Head of caudate nucleus (tissue), 42 donors: ENCODE data around the gene PJA2.

ENCODE experiments used
- DNase-seq, 42 donors: peaks; one replicate each; pipeline versions ENCODE4 v3.0.0 to v3.0.0-alpha.2; 2020 to 2021; ENCODE audit warnings: mixed read lengths in 7 of 42
- intact Hi-C: fragments of 100-400 bp; cut with DNase I; formaldehyde crosslinking; loops from one replicate; pipeline ENCODE4 v1.15.0; 2022

Gene PJA2

GRCh38 chr5:109411149-109411514 lies 1.4 kb upstream of the PJA2 start:
- DNase-seq = no peak
- intact Hi-C loops = loop anchor here (5.0 kb wide), 2 partner anchors 41 to 56 kb away; no protein-coding TSS in a partner anchor

DNA sequence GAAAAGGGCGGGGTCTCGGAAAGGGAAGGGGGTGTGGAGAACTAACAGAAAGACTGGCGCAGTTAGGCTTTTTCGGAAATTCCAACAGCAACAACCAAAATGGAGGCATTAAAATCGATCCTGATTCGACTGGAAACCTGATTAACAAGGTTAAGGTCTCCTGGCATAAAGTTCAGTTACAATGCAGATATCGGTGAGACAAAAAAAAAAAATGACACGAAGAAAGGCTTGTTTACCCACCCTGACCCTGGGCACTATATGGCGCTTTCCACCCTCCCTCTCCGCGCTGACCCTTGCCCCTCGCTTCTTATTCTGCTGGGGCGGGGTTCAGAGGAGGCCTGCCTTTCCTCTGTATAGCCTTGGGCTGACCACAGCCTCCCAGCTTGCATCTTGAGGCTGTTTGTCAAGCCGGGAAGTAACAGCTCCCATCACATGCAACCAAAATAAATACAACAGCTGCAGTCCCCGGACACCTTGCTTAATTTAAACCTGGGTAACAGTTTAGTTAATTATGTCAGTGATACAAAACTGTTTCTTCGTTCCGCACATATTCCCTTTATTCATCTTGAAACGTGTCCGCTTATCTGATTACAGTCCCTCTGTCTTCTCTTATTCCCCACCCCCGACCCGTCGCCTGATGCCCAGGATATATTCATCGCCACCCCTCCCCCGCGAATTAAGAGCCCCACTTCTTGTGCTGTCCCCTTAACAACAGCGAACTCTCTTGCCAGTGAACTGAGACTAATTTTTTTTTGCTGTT lies 795 bp upstream of the PJA2 start:
- intact Hi-C loops = loop anchor here (5.0 kb wide), 2 partner anchors 42 to 57 kb away; no protein-coding TSS in a partner anchor
- DNase-seq = peak; percentile 46 to 81 (median 64)

- peak; percentile 49 to 91 (median 78) for DNase-seq
- intact Hi-C loops = no loop called here
Measured at GRCh38 chr5:109408991-109409843, 557 bp downstream of the PJA2 start.

- DNase-seq = no peak
- intact Hi-C loops = no loop called here
Measured at GRCh38 chr5:109407913-109408312, 1.9 kb downstream of the PJA2 start.

- intact Hi-C loops = no loop called here
- DNase-seq = no peak
Measured at GRCh38 chr5:109406719-109407118, 3.1 kb downstream of the PJA2 start.

DNA sequence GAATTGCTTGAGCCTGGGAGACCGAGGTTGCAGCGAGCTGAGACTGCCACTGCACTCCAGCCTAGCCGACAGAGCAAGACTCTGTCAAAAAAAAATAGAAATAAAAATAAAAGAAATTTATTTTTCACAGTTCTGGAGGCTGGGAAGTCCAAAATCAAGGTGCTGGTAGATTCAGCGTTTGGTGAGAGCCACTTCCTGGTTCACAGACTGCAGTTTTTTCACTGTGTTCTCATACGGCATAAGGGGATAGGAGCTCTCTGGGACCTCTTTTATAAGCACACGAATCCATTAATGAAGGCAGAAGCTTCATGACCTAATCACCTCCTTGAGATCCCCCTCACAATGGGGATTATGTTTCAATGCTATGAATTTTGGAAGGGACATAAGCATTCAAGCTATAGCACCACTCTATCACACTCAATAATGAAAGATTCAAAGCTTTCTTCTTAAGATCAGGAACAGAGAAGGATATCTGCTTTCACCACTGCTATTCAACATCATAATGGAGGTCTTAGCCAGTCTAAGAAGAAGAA lies 5.3 kb downstream of the PJA2 start:
- intact Hi-C loops = no loop called here

DNA sequence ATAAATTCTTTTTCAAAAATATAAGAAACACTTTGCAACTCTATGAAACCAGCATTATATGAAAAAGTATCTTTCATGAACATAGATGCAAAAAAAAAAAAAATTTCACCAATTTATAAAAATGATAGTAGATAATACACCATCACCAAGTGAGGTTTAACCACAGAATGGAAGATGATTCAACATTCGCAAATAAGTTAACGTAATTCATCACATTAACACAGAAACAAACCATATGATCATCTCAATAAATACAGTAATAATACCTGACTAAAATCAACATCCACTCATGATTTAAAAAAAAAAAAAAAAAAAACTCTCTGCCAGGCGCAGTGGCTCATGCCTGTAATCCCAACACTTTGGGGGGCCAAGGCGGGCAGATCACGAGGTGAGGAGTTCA lies 6.3 kb downstream of the PJA2 start:
- no peak for DNase-seq
- intact Hi-C loops = no loop called here

More for the DNA sequence above, 5.3 kb downstream of the PJA2 start:
- DNase-seq = no peak

DNA sequence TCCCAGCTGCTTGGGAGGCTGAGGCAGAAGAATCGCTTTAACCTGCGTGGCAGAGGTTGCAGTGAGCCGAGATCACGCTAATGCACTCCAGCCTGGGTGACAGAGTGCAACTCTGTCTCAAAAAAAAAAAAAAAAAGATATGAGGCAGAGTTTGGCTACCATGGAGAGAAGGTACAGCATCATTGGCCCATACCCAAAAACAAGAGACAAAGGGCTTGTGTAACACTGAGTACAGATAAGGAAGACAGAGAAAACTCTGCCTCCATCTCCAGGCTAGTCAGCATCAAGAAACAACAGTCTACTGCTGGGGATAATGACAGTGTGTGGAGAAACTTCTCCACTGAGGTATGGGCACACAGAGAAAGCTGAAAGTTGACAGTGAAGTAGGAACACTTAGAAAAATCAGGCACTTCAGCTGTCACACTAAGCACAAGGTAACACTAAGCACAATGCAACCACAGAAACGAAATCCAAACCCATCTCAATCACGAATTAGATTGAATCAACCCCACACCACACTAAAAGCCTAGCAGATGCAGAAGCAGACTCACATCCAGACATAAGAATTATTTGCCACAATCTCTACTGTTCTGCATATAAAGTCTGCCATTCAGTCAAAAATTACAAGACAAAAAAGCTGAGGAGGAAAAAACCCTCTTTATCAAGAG lies 10.5 kb downstream of the PJA2 start:
- DNase-seq = peak in 1 of 42 donors; percentile 26

DNA sequence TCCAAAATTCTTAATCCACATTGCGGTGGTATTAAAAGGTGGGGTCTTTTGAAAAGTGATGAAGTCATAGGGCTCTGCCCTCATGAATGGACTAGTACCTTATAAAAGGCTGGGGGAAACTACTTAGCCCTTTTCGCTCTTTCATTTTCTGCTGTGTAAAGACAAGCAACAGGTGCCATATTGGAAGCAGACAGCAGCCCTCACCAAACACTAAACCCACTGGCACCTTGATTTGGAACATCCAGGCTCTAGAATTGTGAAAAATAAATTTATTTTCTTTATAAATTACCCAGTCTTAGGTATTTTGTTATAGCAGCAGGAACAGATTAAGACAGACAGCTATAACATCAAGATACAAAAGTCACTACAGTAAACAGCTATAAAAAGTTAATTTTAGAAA lies 12.8 kb downstream of the PJA2 start:
- intact Hi-C loops = no loop called here

More for the DNA sequence above, 10.5 kb downstream of the PJA2 start:
- intact Hi-C loops = no loop called here

DNA sequence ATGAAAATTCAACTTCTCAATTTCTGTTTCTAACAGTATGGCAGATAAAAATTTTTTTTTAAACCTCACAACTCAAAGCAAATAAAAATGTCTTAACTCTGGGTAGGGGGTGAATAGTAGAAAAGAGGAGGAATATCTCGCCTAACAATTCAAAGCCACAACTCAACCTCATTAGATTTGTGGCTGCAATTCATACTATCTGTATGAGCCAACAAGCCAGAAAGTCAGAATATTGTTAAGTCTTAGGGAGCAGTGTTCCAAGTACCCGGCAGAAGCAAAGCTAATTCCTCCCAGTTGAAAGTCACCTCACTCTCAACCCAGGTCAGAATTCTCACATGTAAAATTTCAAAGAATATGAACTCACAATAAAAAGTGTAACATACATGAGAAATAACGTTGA lies 15.0 kb downstream of the PJA2 start:
- no peak for DNase-seq
- intact Hi-C loops = no loop called here

More for the DNA sequence above, 12.8 kb downstream of the PJA2 start:
- no peak for DNase-seq

DNA sequence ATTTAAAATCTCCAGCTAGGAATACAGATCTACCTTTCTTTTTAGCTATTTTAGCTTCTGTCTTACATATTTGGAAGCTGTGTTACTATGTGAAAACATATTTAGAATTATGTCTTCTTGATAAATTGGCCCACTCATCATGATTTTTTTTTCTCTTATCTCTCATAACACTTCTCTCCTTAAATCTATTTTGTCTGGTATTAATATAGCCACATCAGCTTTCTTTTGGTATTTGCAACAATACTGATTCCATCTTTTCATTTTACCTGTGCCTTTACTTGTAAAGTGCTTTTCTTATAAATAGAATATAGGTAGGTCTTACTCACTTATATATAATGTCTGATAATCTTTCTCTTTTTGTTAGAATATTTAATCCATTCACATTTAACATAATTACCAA lies 19.6 kb downstream of the PJA2 start:
- no peak for DNase-seq
- intact Hi-C loops = no loop called here

DNA sequence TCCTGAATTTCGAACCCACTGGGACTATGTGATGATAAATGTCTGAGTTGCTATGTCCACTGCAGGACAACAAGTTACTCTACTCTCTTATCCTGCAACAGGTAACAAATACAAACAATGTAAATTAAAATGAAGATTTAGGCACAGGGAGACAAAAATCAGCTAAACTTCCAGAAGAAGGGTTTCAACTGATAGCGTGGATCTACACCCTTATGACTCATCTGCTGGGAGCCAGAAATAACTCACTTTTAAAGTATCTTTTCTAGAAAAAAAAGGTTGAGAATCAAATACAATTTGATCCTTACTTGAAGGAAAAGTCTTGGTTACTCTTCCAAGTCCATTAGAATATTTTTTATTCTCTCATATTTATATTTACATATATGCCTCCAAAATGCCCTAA lies 21.4 kb downstream of the PJA2 start:
- DNase-seq = no peak
- intact Hi-C loops = no loop called here

DNA sequence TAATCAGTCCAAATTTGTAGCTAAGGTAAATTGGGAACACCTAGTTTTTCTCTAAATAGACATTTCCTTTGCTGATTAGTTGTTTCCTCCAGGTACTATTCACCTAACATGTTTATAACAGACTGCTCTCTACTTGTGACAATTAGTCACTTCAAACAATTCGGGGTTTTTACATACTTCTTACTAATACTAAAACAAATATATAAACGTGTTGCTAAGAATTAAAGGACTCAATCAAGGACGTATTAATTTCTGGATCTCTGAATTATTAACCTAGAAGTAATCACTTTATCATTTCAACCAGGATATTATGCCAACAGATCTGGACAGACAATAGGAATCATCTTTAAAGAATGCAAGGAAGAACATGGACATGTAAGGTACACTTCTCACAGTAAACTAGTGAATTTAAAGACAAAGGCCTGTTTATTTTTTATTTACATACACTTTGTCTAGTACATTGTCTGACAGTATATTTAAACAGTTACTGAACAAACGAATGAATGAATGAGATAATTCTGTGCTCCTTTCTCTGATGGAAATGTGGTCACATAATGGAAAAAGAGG lies 22.3 kb downstream of the PJA2 start:
- DNase-seq = no peak
- intact Hi-C loops = no loop called here

- intact Hi-C loops = no loop called here
Measured at GRCh38 chr5:109378095-109378494, 31.7 kb downstream of the PJA2 start.

GRCh38 chr5:109374625-109375024 lies 35.1 kb downstream of the PJA2 start:
- no peak for DNase-seq
- intact Hi-C loops = no loop called here

More at GRCh38 chr5:109378095-109378494, 31.7 kb downstream of the PJA2 start:
- DNase-seq = no peak

GRCh38 chr5:109373932-109374331 lies 35.8 kb downstream of the PJA2 start:
- intact Hi-C loops = no loop called here
- DNase-seq = no peak

GRCh38 chr5:109370343-109370742 lies 39.4 kb downstream of the PJA2 start:
- no peak for DNase-seq
- intact Hi-C loops = no loop called here

- no peak for DNase-seq
Measured at GRCh38 chr5:109365653-109366052, 44.1 kb downstream of the PJA2 start.

GRCh38 chr5:109364977-109365376 lies 44.8 kb downstream of the PJA2 start:
- intact Hi-C loops = no loop called here
- no peak for DNase-seq

More at GRCh38 chr5:109365653-109366052, 44.1 kb downstream of the PJA2 start:
- intact Hi-C loops = no loop called here
